Trophoblast cell (in vitro differentiated cells and primary cell): Measurements from ENCODE around the gene TAS2R39.
A peak's percentile ranks its signal among the peaks of the same experiment; 100 is the strongest.

ENCODE experiments used
- DNase-seq, 2 donors: peaks; one replicate each; pipeline ENCODE4 v3.0.0-alpha.2; 2016
- H2AFZ ChIP-seq: 2 replicates; pipeline ENCODE4 v1.6.1; 2013; ENCODE audit warnings: low read length, moderate library complexity, mild to moderate bottlenecking; ENCODE audit not compliant: insufficient read depth, poor library complexity
- H2AK5ac ChIP-seq: 2 replicates; pipeline ENCODE4 v1.6.1; 2013; ENCODE audit warnings: mild to moderate bottlenecking, low read length
- H2BK120ac ChIP-seq: 2 replicates; pipeline ENCODE4 v1.6.1; 2013; ENCODE audit warnings: low read length, mild to moderate bottlenecking, moderate library complexity; ENCODE audit not compliant: insufficient read depth, poor library complexity
- H2BK12ac ChIP-seq: 2 replicates; pipeline ENCODE4 v1.6.1; 2013; ENCODE audit warnings: mild to moderate bottlenecking, low read length, moderate library complexity
- H2BK5ac ChIP-seq: 2 replicates; pipeline ENCODE4 v1.6.1; 2013; ENCODE audit warnings: low read length, low read depth, moderate library complexity, mild to moderate bottlenecking; ENCODE audit not compliant: poor library complexity
- H3K14ac ChIP-seq: 2 replicates; pipeline ENCODE4 v1.6.1; 2013; ENCODE audit warnings: mild to moderate bottlenecking, low read length
- H3K18ac ChIP-seq: 2 replicates; pipeline ENCODE4 v1.6.1; 2013; ENCODE audit warnings: mild to moderate bottlenecking, low read length
- H3K23ac ChIP-seq: 2 replicates; pipeline ENCODE4 v1.6.1; 2013; ENCODE audit warnings: low read length
- H3K27ac ChIP-seq: 2 replicates; pipeline ENCODE4 v1.5.1; 2013; ENCODE audit warnings: low read depth, mild to moderate bottlenecking, inconsistent platforms, low read length, moderate library complexity
- H3K27me3 ChIP-seq: 2 replicates; pipeline ENCODE4 v1.6.1; 2013; ENCODE audit warnings: inconsistent platforms, mild to moderate bottlenecking, low read length, moderate library complexity; ENCODE audit not compliant: insufficient read depth
- H3K36me3 ChIP-seq, 2 experiments: 1 replicate in 1 of 2; 2 replicates in 1 of 2; pipeline ENCODE4 v1.6.1; 2013; ENCODE audit warnings: low read length in 2 of 2, mild to moderate bottlenecking in 2 of 2, moderate library complexity in 1 of 2; ENCODE audit not compliant: insufficient read depth in 2 of 2, control insufficient read depth in 1 of 2
- H3K4ac ChIP-seq: 2 replicates; pipeline ENCODE4 v1.6.1; 2013; ENCODE audit warnings: low read depth, mild to moderate bottlenecking, low read length, moderate library complexity
- H3K4me1 ChIP-seq, 2 experiments: 1 replicate in 1 of 2; 2 replicates in 1 of 2; pipeline ENCODE4 v1.6.1; 2013; ENCODE audit warnings: low read length in 2 of 2, mild to moderate bottlenecking in 2 of 2, moderate library complexity in 1 of 2; ENCODE audit not compliant: insufficient read depth in 2 of 2, control insufficient read depth in 1 of 2
- H3K4me2 ChIP-seq: 2 replicates; pipeline ENCODE4 v1.6.1; 2013; ENCODE audit warnings: inconsistent platforms, mild to moderate bottlenecking, low read length, moderate library complexity
- H3K4me3 ChIP-seq: 2 replicates; pipeline ENCODE4 v1.5.1; 2013; ENCODE audit warnings: mild to moderate bottlenecking, low read depth, low read length, inconsistent platforms
- H3K79me1 ChIP-seq: one replicate; pipeline ENCODE4 v1.6.1; 2013; ENCODE audit warnings: low read length
- H3K79me2 ChIP-seq: 2 replicates; pipeline ENCODE4 v1.6.1; 2013; ENCODE audit warnings: low read length, mild to moderate bottlenecking; ENCODE audit not compliant: control insufficient read depth, insufficient read depth, poor library complexity
- H3K9ac ChIP-seq: 2 replicates; pipeline ENCODE4 v1.6.1; 2013; ENCODE audit warnings: mild to moderate bottlenecking, low read length
- H3K9me3 ChIP-seq: 2 replicates; pipeline ENCODE4 v1.6.1; 2013; ENCODE audit warnings: low read depth, mild to moderate bottlenecking, control low read depth, inconsistent platforms, low read length; ENCODE audit not compliant: insufficient read depth
- H4K12ac ChIP-seq: 2 replicates; pipeline ENCODE4 v1.6.1; 2013; ENCODE audit warnings: low read depth, mild to moderate bottlenecking, low read length, moderate library complexity
- H4K8ac ChIP-seq: 2 replicates; pipeline ENCODE4 v1.6.1; 2013; ENCODE audit warnings: low read depth, mild to moderate bottlenecking, low read length, moderate library complexity
- H4K91ac ChIP-seq: one replicate; pipeline ENCODE4 v1.6.1; 2013; ENCODE audit warnings: low read depth, mild to moderate bottlenecking, low read length, moderate library complexity
- WGBS: extraction: QIAGEN DNeasy Blood & Tissue Kit; methylation state at CpG from one replicate; pipeline ENCODE4 v1.1.7; 2013; ENCODE audit warnings: missing lambda C conversion rate; ENCODE audit not compliant: insufficient read length, insufficient coverage; ENCODE audit errors: extremely low coverage; 5-methylcytosine and 5-hydroxymethylcytosine counted together

Gene TAS2R39

DNA sequence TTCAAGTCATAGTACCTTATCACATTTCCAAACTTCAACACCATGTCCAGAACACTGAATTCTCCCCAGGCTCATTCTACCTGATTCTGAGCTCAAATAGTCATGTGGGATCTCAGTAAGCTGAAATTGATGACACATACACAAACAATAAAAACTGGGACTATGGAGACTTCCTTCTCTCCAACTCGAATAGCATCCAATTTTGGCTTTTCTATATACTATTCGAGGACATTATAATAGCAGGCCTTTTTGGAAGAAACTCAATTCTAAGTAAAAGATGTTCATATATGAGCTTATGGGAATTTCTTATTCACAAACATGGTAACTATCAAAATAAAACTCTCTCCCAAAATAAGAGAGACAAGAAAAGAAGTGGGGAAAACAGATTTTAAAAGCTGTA, 38.1 kb downstream of the TAS2R39 start:
- Histone ChIP-seq H3K27me3 (no peaks in the 10 kb centered on the region), H3K9me3 (no peaks in the 10 kb centered on the region), H4K8ac (no peak overlapping the region), H3K4ac (no peak overlapping the region), H3K9ac (no peak overlapping the region), H3K79me1 (peaks cover 3% of the 10 kb centered on the region), H2AFZ (no peak overlapping the region), H3K18ac (no peak overlapping the region), H2BK5ac (no peak overlapping the region), H3K23ac (no peak overlapping the region), H2AK5ac (no peak overlapping the region), H3K4me3 (no peak overlapping the region), H3K27ac (no peak overlapping the region), H2BK120ac (no peak overlapping the region), H3K36me3 (no peaks in the 10 kb centered on the region), H3K4me1 (peaks cover 8 to 19% of the 10 kb centered on the region in 2 experiments), H3K14ac (no peak overlapping the region), H4K91ac (no peak overlapping the region), H2BK12ac (no peak overlapping the region), H3K79me2 (no peaks in the 10 kb centered on the region), H4K12ac (no peak overlapping the region), H3K4me2 (no peak overlapping the region)
- no CpG with 5 or more reads among the region's 2 CpGs for WGBS
- DNase-seq, result no peak

- H3K4me2 ChIP-seq, result no peak within 1 kb of the TSS
- H3K4me1 ChIP-seq, result peaks cover 8 to 19% of the 10 kb centered on the region in 2 experiments
- H3K36me3 ChIP-seq, result no peaks in the 10 kb centered on the region
- no peak within 1 kb of the TSS for H3K27ac ChIP-seq
- H2BK5ac ChIP-seq, result no peak within 1 kb of the TSS
- no peak within 1 kb of the TSS for H3K4me3 ChIP-seq
- H3K14ac ChIP-seq, result no peak within 1 kb of the TSS
- H3K79me2 ChIP-seq, result no peaks in the 10 kb centered on the region
- no peak within 1 kb of the TSS for H4K12ac ChIP-seq
- no peak within 1 kb of the TSS for H2BK120ac ChIP-seq
- H4K8ac ChIP-seq, result no peak within 1 kb of the TSS
- H3K27me3 ChIP-seq, result no peaks in the 10 kb centered on the region
- no peak within 1 kb of the TSS for H3K9ac ChIP-seq
- no peak within 1 kb of the TSS for H3K4ac ChIP-seq
- DNase-seq, result no peak
- no peak within 1 kb of the TSS for H2AFZ ChIP-seq
- no peak within 1 kb of the TSS for H2BK12ac ChIP-seq
- no peak within 1 kb of the TSS for H3K23ac ChIP-seq
- H2AK5ac ChIP-seq, result no peak within 1 kb of the TSS
- H3K18ac ChIP-seq, result no peak within 1 kb of the TSS
- H4K91ac ChIP-seq, result no peak within 1 kb of the TSS
- no CpG with 5 or more reads among the region's 3 CpGs for WGBS
- no peaks in the 10 kb centered on the region for H3K9me3 ChIP-seq
- peaks cover 3% of the 10 kb centered on the region for H3K79me1 ChIP-seq
Observed at GRCh38 chr7:143221737-143222136, 38.5 kb downstream of the TAS2R39 start, which contains the start of gene TAS2R40. TSS of gene TAS2R40 (plus strand) at chr7:143222037. CDS start at chr7:143222079, 42 bp downstream.

DNA sequence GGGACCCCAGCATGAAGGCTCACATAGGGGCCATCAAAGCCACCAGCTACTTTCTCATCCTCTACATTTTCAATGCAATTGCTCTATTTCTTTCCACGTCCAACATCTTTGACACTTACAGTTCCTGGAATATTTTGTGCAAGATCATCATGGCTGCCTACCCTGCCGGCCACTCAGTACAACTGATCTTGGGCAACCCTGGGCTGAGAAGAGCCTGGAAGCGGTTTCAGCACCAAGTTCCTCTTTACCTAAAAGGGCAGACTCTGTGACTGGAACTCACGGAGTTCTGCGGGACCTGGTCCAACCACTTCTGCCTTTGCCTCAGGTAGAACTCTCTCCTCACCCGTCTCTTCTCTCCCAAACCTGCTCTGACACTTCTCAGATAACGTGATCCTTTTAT, 39.6 kb downstream of the TAS2R39 start:
- Histone ChIP-seq H3K4me1 (peaks cover 10 to 24% of the 10 kb centered on the region in 2 experiments), H2AFZ (no peak overlapping the region), H3K14ac (no peak overlapping the region), H3K4me3 (no peak overlapping the region), H3K79me1 (peaks cover 6% of the 10 kb centered on the region), H3K27me3 (no peaks in the 10 kb centered on the region), H4K91ac (no peak overlapping the region), H2AK5ac (no peak overlapping the region), H3K9ac (no peak overlapping the region), H3K23ac (no peak overlapping the region), H4K12ac (no peak overlapping the region), H3K36me3 (no peaks in the 10 kb centered on the region), H4K8ac (no peak overlapping the region), H2BK5ac (no peak overlapping the region), H3K79me2 (no peaks in the 10 kb centered on the region), H3K18ac (no peak overlapping the region), H2BK120ac (no peak overlapping the region), H2BK12ac (no peak overlapping the region), H3K4me2 (no peak overlapping the region), H3K4ac (no peak overlapping the region), H3K9me3 (no peaks in the 10 kb centered on the region), H3K27ac (no peak overlapping the region)
- no CpG with 5 or more reads among the region's 7 CpGs for WGBS
- no peak for DNase-seq

DNA sequence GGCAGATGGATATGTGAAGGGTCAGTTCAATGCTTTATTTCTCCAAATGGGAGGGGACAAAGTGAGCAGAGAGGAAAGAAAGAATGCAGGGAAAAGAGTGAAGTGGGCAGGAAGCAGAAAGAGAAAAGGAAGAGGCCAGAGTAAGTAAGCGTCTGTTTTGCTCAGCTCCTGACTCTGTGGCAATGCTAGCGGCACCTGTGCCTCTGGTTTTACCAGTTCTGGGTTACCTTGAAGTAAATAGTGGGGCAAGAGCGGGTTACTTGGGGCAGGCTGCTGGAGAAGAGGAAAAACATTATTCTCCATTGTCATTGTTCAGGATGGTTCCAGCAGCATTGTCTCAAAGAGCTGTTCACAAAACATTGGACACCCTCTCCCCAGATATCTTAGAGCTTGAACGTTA, 40.6 kb downstream of the TAS2R39 start:
- no CpG with 5 or more reads among the region's 4 CpGs for WGBS
- DNase-seq, result peak; percentile 63 to 83

More for the DNA sequence above, 40.6 kb downstream of the TAS2R39 start:
- Histone ChIP-seq H3K14ac (no peak overlapping the region), H3K9me3 (no peaks in the 10 kb centered on the region), H2AFZ (no peak overlapping the region), H3K4me2 (no peak overlapping the region), H3K27me3 (no peaks in the 10 kb centered on the region), H2BK120ac (no peak overlapping the region), H3K23ac (no peak overlapping the region), H4K12ac (no peak overlapping the region), H2BK5ac (no peak overlapping the region), H3K79me2 (no peaks in the 10 kb centered on the region), H4K91ac (no peak overlapping the region), H3K9ac (no peak overlapping the region), H3K4ac (no peak overlapping the region), H3K18ac (no peak overlapping the region), H2BK12ac (no peak overlapping the region), H3K4me3 (no peak overlapping the region), H2AK5ac (no peak overlapping the region), H3K4me1 (peaks cover 10 to 24% of the 10 kb centered on the region in 2 experiments), H4K8ac (no peak overlapping the region), H3K79me1 (peaks cover 6% of the 10 kb centered on the region), H3K36me3 (no peaks in the 10 kb centered on the region), H3K27ac (no peak overlapping the region)
